Activated effector memory CD4-positive, alpha-beta T cell treated with Interleukin-2 at 50 U/mL for 16 hours (primary cell): ENCODE measurements around the gene DNAJC9.

ENCODE experiments used
- DNase-seq: peaks from one replicate; pipeline ENCODE4 v3.0.0-alpha.2; 2020

DNAJC9 gene

GRCh38 chr10:73238990-73239566 is 8.0 kb downstream of the DNAJC9 start:
- no peak for DNase-seq

GRCh38 chr10:73234695-73235094 is 12.4 kb downstream of the DNAJC9 start:
- no peak for DNase-seq

GRCh38 chr10:73233883-73234282 is 13.2 kb downstream of the DNAJC9 start:
- DNase-seq: no peak

DNA sequence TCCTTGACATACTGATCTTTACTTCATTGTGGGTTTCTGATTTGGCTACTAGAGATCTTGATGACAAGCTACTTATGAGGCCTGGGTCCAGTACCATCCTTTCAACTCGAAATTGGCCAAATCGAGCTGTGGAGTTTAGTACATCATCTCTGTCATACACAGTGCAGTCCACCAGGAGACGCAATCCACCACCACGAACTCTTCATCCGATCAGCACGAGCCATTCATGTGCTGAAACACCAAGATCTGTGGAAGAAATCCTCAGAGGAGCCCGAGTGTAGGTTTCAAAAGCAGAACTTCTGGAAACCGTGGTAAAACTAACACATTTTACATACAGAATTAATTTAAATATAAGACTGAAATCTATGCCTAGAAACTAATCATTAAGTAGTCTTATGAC is 14.2 kb downstream of the DNAJC9 start:
- DNase-seq: no peak

- no peak for DNase-seq
These were observed 17.5 kb downstream of the DNAJC9 start for GRCh38 chr10:73229567-73229966.

- no peak for DNase-seq
These were observed 18.8 kb downstream of the DNAJC9 start for GRCh38 chr10:73228247-73228646.

GRCh38 chr10:73226663-73227062 is 20.4 kb downstream of the DNAJC9 start:
- no peak for DNase-seq

GRCh38 chr10:73225518-73225917 is 21.5 kb downstream of the DNAJC9 start:
- DNase-seq: no peak

- no peak for DNase-seq
These were observed 26.1 kb downstream of the DNAJC9 start for GRCh38 chr10:73220989-73221388.

DNA sequence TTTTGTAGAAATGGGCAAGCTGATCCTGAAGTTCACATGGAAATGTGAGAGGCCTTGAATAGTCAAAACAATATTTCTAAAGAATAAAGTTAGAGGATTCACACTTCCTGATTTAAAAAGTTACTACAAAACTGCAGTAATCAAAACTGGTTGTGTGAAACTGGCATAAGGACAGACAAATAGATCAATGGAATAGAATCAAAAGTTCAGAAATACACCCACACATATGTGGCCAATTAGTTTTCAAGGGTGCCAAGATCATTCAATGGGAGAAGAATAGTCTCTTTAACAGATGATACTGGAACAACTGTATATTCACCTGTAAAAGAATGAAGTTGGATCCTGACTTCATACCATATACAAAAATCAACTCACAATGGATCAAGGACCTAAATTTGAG is 27.7 kb downstream of the DNAJC9 start:
- no peak for DNase-seq

DNA sequence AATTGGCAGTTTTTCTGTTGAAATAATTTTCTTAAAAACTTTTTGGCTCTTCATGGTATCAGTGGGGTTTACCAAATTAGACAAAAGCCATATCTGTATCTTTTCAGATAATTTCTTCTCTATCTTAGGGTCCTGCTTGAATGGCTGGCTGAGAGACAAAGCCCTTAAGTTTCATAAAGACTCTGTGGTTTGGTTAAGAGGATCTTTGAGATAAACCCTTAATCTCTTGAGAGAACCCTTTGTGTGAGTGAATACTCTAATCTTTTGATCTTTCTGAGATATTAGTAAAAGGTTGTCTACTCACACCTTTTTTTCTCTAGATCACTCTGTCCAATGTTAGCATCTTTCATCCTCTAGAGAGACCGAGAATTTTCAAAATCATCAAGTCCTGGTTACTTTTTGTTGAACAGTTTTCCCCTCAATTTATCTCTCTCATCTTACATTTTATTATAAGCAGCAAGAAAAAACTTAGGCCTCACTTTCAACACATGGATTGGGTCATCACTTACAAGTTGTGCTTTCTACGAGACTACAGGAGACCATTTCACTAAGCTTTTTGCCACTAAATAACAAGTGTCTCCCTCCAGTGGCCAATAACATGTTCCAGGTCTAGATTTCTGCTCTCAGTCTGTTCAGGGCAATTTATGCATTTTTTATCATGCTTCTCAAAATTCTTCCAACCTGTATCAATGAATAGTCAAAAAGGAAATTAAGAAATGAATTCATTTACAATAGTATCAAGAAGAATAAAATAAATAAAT is 28.4 kb downstream of the DNAJC9 start:
- DNase-seq: no peak

GRCh38 chr10:73217628-73218027 is 29.4 kb downstream of the DNAJC9 start:
- DNase-seq: no peak

DNA sequence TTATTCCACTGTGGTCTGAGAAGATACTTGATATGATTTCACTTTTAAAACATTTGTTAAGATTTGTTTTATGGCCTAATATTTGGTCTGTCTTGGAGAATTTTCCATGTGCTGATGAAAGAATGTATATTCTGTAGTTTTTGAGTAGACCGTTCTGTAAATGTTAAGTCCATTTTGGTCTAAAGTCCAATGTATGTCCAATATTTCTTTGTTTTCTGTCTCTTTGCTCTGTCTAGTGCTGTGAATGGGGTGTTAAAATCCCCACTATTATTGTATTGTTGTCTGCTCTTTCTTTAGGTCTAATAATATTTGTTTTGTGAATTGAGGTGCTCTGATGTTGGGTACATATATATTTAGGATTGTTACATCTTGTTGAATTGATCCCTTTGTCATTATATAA is 31.3 kb downstream of the DNAJC9 start:
- DNase-seq: no peak

- no peak for DNase-seq
These were observed 35.8 kb downstream of the DNAJC9 start for GRCh38 chr10:73211106-73211811.

DNA sequence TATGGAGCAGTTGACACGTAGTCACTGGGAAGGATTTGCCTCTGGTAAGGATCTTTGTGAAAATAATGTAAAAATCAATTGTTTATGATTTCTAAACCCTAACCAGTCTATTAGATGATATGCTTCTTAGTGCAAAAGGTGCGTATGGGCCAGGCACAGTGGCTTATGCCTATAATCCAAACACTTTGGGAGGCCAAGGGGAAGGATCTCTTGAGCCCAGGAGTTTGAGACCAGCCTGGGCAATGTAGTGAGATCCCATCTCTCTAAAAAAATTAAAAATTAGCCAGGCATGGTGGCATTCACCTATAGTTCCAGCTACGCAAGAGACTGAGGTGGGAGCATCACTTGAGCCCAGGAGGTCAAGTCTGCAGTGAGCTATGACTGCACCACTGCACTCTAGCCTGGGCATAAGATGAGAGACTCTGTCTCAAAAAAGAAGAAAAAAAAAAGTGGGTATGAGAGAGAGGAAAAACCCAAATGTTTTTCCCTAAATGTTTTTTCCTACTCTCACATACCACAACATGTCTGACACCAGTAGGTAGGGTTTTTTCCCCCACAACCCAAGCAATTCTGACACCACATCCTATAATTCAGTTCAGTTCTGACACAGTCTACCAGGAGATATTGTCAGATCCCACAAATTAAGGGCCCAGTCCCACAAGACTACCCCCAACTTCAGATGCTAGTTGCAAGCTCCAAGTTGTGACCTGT is 36.5 kb downstream of the DNAJC9 start:
- DNase-seq: no peak

DNA sequence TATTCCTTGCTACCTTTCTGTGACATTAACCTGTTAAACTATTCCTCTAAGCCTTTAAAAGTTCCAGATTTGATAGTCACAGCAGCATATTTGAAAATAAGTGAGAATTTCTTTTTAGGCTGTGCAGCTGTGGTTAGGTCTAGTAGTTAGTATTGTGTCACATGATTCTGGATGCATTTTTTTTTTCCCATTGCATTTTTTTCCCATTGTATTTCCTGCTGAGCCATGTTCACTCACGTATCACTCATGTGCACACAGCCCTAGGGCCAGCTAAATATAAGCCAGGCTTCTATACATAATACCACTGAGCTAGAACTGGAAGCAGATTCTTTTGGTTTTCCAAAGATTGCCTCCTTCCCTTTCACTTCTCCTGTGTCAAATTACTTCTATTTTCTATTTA is 37.4 kb downstream of the DNAJC9 start:
- no peak for DNase-seq

DNA sequence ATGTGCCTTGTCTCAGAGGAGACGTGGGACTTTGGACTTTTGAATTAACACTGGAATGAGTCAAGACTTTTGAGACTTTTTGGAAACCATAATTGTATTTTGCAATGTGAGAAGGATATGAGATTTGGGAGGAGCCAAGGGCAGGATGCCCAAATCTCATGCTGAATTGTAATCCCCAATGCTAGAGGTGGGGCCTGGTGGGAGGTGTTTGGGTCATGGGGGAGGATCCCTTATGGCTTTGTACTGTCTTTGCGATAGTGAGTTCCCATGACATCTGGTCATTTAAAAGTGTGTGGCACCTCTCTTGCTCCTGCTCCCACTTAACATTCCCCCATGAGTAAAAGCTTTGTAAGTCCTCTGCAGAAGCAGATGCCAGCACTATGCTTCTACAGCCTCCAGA is 39.2 kb downstream of the DNAJC9 start:
- DNase-seq: no peak

DNA sequence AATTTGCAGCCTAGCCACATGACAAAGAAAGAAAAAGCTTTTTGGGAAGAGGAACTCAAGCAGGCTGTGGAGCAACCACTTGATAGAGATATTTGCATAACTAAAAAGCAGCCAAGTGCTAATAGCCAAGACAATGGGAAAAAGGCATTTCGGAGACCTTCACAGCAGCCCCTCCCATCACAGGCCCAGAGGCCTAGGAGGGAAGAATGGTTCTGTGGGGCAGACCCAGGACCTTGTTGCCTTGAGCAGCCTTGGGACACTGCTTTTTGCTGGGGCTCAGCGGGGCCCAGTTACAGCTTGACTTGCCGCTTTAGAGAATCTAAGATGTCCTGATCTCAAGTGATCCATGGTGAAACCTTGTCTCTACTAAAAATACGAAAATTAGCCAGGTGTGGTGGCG is 40.7 kb downstream of the DNAJC9 start:
- no peak for DNase-seq

DNA sequence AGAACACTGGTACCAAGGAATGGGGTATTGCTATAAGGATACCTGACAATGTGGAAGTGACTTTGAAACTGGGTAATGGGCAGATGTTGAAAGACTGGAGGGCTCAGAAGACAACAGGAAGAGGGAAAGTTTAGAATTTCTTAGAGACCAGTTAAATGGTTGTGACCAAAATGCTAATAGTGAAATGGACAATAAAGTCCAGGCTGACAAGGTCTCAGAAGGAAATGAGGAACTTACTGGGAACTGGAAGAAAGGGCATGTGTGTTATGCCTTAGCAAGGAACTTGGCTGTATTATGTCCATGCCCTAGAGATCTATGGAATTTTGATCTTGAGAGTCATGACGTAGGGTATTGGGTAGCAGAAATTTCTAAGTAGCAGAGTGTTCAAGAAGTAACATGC is 41.2 kb downstream of the DNAJC9 start:
- DNase-seq: no peak

DNA sequence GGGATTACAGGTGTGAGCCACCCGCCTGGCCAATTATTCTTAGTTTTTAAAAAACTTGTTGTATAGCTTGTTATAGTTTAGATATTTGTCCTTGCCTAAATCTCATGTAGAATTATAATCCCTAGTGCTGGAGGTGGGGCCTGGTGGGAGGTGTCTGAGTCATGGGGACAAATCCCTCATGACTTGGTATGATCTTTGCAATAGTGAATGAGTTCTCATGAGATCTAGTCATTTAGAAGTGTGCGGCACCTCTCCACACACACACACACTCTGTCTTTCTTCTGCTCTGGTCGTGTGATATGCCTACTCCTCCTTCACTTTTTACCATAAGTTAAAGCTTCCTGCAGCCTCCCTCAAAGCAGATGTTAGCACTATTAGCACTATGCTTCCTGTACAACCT is 42.0 kb downstream of the DNAJC9 start:
- no peak for DNase-seq
